GM23248 (cell line): ENCODE data around the gene HNRNPM.

Source experiments
- EZH2 ChIP-seq: fragments of 200-600 bp; sonication (generic); IDR thresholded peaks from 2 replicates; pipeline ENCODE4 v1.6.1; 2018; ENCODE audit warnings: antibody characterized with exemption, mild to moderate bottlenecking; ENCODE audit not compliant: insufficient read depth, poor library complexity, severe bottlenecking
- EZH2phosphoT487 ChIP-seq: fragments of 200-600 bp; sonication (generic); IDR thresholded peaks from 2 replicates; pipeline ENCODE4 v1.6.1; 2018; ENCODE audit warnings: antibody characterized with exemption, moderate library complexity, mild to moderate bottlenecking, low read depth; ENCODE audit not compliant: insufficient read depth

- TF ChIP-seq EZH2 (no peak), EZH2phosphoT487 (no peak)
These were observed 18.6 kb downstream of the HNRNPM start for GRCh38 chr19:8463365-8463764.
